Ovary (tissue), 3 donors: ENCODE data around the gene FAM219A.

ENCODE experiments used
- EP300 ChIP-seq: sonication (generic); formaldehyde crosslinking; IDR thresholded peaks from one replicate; pipeline ENCODE4 v1.6.1; 2017; ENCODE audit warnings: antibody characterized with exemption
- POLR2A ChIP-seq: fragments of 450-650 bp; IDR thresholded peaks from one replicate; pipeline ENCODE4 v1.6.1; 2017; ENCODE audit warnings: antibody characterized with exemption, mild to moderate bottlenecking, moderate library complexity
- TF ChIP-seq, protein P1 (sequence below), 3 donors: fragments of 450-650 bp in 2 of 3; fragments of 200-600 bp in 1 of 3; IDR thresholded peaks; one replicate each; pipeline versions ENCODE4 v1.5.1 to v1.8.0; 2016 to 2022; ENCODE audit warnings: antibody characterized with exemption in 3 of 3, mild to moderate bottlenecking in 1 of 3
- donor health status: DM: no; HTN: no; CAD: no.

DNA sequence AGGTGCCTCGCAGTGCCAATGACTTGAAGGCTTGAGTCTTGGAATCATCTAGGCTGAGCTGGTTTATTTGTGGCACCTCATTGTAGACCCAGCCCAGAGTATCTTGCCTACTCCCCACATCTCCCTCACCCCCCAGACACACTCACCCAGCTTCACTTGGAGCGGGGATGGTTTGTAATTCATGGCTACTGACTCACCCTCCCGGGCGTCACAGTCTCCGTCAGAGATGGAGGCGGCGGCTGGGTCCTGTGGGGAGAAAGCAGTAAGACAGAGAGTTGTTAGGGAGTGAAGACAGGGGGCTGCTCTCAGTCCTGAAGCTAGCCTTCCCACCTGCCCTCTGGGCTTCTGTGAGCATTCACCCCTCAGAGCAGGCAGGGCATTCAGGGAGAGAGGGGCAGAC, 52.7 kb downstream of the FAM219A start:
- TF ChIP-seq, protein P1, sequence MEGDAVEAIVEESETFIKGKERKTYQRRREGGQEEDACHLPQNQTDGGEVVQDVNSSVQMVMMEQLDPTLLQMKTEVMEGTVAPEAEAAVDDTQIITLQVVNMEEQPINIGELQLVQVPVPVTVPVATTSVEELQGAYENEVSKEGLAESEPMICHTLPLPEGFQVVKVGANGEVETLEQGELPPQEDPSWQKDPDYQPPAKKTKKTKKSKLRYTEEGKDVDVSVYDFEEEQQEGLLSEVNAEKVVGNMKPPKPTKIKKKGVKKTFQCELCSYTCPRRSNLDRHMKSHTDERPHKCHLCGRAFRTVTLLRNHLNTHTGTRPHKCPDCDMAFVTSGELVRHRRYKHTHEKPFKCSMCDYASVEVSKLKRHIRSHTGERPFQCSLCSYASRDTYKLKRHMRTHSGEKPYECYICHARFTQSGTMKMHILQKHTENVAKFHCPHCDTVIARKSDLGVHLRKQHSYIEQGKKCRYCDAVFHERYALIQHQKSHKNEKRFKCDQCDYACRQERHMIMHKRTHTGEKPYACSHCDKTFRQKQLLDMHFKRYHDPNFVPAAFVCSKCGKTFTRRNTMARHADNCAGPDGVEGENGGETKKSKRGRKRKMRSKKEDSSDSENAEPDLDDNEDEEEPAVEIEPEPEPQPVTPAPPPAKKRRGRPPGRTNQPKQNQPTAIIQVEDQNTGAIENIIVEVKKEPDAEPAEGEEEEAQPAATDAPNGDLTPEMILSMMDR (IDR thresholded peaks at IDR 0.05), result no peak
- TF ChIP-seq POLR2A, result no peak
- TF ChIP-seq EP300, result no peak
